DND-41 (cell line): ENCODE data around the gene PIK3CB.

ENCODE experiments used
- EZH2 ChIP-seq: IDR thresholded peaks from 3 replicates; pipeline ENCODE4 v1.6.1; 2012; ENCODE audit warnings: borderline replicate concordance, low read depth, mild to moderate bottlenecking, moderate library complexity, low read length, inconsistent platforms; ENCODE audit not compliant: severe bottlenecking
- TF ChIP-seq, protein P1 (sequence below): IDR thresholded peaks from 2 replicates; pipeline ENCODE4 v1.5.1; 2012; ENCODE audit warnings: borderline replicate concordance, low read length, moderate library complexity, mild to moderate bottlenecking; ENCODE audit not compliant: poor library complexity, severe bottlenecking; ENCODE audit errors: extremely low read depth

DNA sequence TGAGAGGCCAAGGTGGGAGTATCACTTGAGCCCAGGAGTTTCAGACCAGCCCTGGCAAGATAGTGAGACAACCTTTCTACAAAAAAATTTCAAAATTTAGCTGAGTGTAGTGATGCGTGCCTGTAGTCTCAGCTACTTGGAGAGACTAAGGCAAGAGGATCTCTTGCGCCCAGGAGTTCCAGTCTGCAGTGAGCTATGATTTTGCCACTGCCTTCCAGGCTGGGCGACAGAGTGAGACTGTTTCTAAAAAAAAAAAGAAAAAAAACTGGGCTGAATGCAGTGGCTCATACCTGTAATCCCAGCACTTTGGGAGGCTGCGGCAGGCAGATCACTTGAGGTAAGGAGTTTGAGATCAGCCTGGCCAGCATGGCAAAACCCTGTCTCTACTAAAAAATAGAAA lies 14.0 kb upstream of the PIK3CB start:
- TF ChIP-seq, protein P1, sequence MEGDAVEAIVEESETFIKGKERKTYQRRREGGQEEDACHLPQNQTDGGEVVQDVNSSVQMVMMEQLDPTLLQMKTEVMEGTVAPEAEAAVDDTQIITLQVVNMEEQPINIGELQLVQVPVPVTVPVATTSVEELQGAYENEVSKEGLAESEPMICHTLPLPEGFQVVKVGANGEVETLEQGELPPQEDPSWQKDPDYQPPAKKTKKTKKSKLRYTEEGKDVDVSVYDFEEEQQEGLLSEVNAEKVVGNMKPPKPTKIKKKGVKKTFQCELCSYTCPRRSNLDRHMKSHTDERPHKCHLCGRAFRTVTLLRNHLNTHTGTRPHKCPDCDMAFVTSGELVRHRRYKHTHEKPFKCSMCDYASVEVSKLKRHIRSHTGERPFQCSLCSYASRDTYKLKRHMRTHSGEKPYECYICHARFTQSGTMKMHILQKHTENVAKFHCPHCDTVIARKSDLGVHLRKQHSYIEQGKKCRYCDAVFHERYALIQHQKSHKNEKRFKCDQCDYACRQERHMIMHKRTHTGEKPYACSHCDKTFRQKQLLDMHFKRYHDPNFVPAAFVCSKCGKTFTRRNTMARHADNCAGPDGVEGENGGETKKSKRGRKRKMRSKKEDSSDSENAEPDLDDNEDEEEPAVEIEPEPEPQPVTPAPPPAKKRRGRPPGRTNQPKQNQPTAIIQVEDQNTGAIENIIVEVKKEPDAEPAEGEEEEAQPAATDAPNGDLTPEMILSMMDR: no peak
- TF ChIP-seq EZH2: no peak
